ENCODE measurements around the gene HIF1AN. TPM values are rescaled to one million over a fixed set of nuclear protein-coding genes. Genes with fewer than 3 reads are reported as not detected.
"Not testable (repeated sequence)": the region's sequence is repeated elsewhere in the genome, so short reads cannot be mapped to it uniquely, and the experiment has no call there.

HIF1AN gene
- total RNA-seq, 1 donor from 2014 or later: 24.5 TPM

DNA sequence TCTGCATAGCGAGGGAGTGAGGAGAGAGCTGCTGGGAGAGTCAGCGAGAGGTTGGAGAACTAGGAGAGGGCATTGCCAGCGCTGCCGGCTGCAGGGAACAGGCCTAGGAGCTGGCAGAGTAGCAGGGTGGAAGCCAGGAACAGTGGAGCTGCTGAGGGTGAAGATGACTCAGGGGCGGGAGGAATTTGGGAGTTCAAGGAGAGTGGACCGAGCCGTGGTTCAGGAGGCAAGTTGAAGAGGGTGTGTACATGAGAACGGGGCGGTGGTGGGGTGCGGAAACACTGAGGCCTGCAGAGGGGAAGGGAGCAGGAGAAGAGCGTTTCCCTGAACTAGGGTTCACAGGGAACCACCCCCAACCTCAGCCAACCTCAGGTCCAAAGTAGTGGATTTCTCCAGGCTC, 31.5 kb downstream of the HIF1AN start:
- ATAC-seq: no peak

- ATAC-seq: no peak
Measured at GRCh38 chr10:100567826-100568225, 32.1 kb downstream of the HIF1AN start.

- no peak for ATAC-seq
Measured at GRCh38 chr10:100568912-100569311, 33.2 kb downstream of the HIF1AN start.

- ATAC-seq: no peak
Measured at GRCh38 chr10:100569687-100570481, 34.1 kb downstream of the HIF1AN start.

GRCh38 chr10:100570506-100570905, 34.8 kb downstream of the HIF1AN start:
- ATAC-seq: no peak

DNA sequence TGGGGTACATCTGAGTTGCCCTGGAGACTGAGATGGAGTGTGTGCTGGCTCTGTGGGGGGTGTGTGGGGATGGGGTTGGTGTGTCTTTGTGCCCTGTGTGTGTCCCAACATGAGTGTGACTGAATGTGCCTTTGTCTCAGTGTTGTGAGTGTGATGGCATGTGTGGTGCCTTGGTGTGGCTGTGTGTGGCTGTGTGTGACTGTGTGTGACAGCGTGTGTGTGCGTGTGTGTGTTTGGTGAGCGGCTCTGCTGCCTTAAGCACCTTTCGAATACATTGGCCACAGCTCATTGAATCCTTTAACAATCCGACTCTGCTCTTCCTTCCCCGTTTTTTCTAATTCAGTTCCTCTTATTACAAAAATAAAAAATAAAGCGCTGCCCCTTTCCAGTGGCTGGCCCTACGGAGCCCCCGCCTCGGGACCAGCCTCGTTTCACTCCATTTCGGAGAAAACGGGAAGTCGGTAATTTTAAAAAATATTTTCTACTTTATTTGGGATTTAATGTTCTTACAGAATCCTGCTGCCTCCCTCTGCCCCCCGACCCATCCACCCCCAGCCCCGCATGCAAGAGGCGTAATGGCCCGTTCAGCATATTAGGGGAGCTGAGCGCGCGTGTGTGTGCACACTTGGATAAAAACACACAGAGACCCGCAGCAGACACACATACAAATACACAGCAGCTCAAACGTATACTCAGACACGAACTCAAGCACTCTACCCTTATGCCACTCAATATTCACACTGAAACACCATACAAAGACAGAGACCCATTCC, 35.5 kb downstream of the HIF1AN start:
- no peak for ATAC-seq

DNA sequence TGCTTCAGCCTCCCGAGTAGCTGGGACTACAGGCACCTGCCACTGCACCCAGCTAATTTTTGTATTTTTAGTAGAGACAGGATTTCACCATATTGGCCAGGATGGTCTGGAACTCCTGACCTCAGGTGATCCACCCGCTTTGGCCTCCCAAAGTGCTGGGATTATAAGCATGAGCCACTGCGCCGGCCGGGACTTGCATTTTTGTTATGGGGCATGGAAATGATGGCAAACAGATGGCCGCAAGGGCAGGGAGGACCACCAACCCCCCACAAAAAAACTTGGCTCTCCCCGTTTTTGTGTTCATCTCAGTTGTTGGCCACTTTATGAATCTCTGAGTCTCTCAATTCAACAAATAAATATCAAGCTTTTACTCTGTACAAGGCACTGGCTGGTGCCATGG, 39.4 kb downstream of the HIF1AN start:
- ATAC-seq: not testable (repeated sequence)

GRCh38 chr10:100575585-100576281, 40.0 kb downstream of the HIF1AN start:
- ATAC-seq: no peak

GRCh38 chr10:100576282-100576635, 40.5 kb downstream of the HIF1AN start:
- no peak for ATAC-seq

DNA sequence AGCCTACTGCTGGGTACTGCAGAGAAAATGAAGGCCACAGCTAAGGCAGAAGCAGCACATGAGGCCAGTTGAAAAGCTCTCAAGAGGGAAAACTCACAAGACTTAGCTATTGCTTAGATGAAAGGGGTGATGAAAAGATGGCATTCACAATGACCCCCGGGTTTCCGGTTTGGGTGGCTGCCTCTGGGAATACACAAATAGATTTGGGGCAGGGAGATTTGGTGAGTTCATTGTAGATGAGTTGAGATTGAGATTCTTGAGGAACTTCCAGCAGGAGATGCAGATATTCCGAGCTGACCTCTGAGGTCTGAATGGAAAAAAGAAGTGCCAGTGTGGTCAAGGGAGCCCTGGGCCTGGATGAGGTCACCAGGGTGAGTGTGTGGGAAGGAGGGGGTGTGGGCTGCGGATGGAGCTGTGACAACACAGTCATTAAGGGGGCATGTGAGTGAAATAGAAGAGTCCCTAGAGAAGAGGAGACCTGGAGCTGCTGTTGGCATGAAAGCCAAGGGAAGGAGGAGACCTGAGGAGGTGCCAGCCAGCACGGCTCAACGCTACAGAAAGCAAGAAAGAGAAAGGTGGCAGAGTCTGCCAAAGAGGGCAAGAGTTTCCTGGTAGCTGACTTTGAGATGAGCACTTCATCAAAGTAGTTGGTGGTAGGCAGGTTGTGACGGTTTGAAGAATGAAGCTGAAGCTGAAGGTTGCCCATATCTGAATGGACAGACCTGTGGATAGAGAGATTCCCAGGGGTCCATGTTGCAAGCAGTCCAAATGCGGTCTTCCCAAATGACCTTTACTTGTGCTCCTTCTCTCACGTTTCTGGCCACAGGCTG, 43.7 kb downstream of the HIF1AN start:
- ATAC-seq: no peak

DNA sequence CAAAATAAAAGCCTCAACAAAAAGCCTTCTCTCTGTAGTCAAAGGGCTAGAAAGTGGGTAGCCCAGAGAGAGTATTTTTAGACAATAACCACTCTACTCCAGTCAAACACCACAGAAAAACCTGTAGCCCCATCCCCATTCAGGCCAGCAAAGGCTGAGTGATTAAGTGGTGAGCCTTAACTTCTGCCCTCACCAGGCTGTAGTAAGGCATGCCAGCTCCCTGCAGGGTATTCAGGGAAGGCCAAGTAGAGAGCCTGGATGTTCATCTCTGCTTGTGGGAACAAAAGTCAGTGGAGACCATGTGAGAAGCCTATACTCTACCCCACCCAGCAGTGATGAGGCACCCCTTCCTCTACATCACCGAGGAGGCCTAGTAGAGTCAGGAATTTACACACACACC, 51.2 kb downstream of the HIF1AN start:
- no peak for ATAC-seq

- no peak for ATAC-seq
Measured at GRCh38 chr10:100598166-100598565, 62.4 kb downstream of the HIF1AN start.

DNA sequence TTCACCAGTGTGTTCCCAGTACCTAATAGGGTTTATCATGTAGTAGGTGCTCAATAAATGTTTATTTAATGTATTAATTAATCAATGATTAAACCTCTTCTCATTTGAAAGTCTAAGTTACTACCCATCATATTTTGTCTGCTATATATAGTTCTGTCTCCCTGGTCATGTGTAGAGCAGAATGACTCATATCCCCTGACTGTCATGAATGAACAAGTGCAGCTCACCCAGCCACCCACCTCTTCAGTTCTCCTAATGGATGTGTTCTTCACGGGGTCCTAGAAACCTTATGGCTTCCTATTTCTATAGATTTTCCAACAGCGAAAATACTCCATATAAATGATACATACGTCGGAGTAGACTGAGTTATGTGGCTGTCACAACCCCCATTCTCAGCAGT, 64.5 kb downstream of the HIF1AN start:
- ATAC-seq: no peak

DNA sequence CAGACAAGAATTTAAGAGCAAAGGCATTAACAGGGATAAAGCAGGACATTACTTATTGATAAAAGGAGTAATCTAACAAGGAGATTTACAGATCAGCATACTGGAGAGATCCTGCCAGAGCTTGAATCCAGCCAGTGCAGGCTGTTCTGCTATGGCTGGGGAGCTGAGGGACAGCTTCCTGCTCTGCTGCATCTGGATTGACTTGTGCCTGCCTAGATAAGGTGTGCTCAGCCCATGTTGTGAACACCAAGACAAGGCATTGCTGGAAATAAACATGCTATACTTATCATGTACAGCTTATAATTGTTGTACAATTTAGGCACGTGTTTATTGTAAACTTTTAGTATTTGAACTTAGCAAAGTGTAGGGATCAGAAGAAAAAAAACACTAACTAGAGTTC, 71.7 kb downstream of the HIF1AN start:
- no peak for ATAC-seq

Other genes with a start within 250 kb of the HIF1AN start
- gene BLOC1S2, start 249.3 kb upstream of the HIF1AN start, total RNA-seq: 57.9 TPM
- gene PKD2L1, start 205.7 kb upstream of the HIF1AN start, total RNA-seq: not detected
- gene SCD, start 188.7 kb upstream of the HIF1AN start, total RNA-seq: 297 TPM
- gene WNT8B, start 72.9 kb upstream of the HIF1AN start, total RNA-seq: not detected
- 3.2 TPM for gene SEC31B, start 16.1 kb upstream of the HIF1AN start, total RNA-seq
- 144 TPM for gene NDUFB8, start 6.1 kb upstream of the HIF1AN start, total RNA-seq
- not detected for gene PAX2, start 209.6 kb downstream of the HIF1AN start, total RNA-seq

Measured in esophagus mucosa (tissue), 1 donor.